NOMO-1 treated with DMSO at 0.1 percent for 48 hours (cell line): ENCODE measurements around the gene VWA8.
"Not testable (repeated sequence)": the region's sequence is repeated elsewhere in the genome, so short reads cannot be mapped to it uniquely, and the experiment has no call there.

Experiments used
- DNase-seq: peaks from one replicate; lab custom pipeline; 2025; ENCODE audit not compliant: unreplicated experiment; lab: John Stamatoyannopoulos, UW

VWA8 gene

GRCh38 chr13:41542281-41542680 is 418.6 kb downstream of the VWA8 start:
- no peak for DNase-seq

- no peak for DNase-seq
Measured at GRCh38 chr13:41541142-41541938, 419.6 kb downstream of the VWA8 start.

GRCh38 chr13:41540240-41540639 is 420.7 kb downstream of the VWA8 start:
- not testable (repeated sequence) for DNase-seq

GRCh38 chr13:41533266-41534052 is 427.4 kb downstream of the VWA8 start:
- DNase-seq: no peak

GRCh38 chr13:41528021-41528420 is 432.9 kb downstream of the VWA8 start:
- DNase-seq: no peak

GRCh38 chr13:41520660-41521630 is 440.0 kb downstream of the VWA8 start:
- no peak for DNase-seq

GRCh38 chr13:41520016-41520659 is 440.8 kb downstream of the VWA8 start:
- peak; percentile 78 for DNase-seq
